Sigmoid colon (tissue), 4 donors: ENCODE data around the gene REC114.

Experiments used
- EP300 ChIP-seq, 4 donors: sonication (generic); formaldehyde crosslinking; IDR thresholded peaks; one replicate each; pipeline ENCODE4 v1.6.1; 2017; ENCODE audit warnings: antibody characterized with exemption in 4 of 4
- TF ChIP-seq, protein P1 (sequence below), 4 experiments: fragments of 450-650 bp in 3 of 4; fragments of 200-600 bp in 1 of 4; IDR thresholded peaks; one replicate each; pipeline ENCODE4 v1.5.1; 2016 to 2019; ENCODE audit warnings: antibody characterized with exemption in 4 of 4, mild to moderate bottlenecking in 3 of 4, moderate library complexity in 2 of 4

GRCh38 chr15:73568564-73569280, 125.8 kb downstream of the REC114 start:
- TF ChIP-seq, protein P1, sequence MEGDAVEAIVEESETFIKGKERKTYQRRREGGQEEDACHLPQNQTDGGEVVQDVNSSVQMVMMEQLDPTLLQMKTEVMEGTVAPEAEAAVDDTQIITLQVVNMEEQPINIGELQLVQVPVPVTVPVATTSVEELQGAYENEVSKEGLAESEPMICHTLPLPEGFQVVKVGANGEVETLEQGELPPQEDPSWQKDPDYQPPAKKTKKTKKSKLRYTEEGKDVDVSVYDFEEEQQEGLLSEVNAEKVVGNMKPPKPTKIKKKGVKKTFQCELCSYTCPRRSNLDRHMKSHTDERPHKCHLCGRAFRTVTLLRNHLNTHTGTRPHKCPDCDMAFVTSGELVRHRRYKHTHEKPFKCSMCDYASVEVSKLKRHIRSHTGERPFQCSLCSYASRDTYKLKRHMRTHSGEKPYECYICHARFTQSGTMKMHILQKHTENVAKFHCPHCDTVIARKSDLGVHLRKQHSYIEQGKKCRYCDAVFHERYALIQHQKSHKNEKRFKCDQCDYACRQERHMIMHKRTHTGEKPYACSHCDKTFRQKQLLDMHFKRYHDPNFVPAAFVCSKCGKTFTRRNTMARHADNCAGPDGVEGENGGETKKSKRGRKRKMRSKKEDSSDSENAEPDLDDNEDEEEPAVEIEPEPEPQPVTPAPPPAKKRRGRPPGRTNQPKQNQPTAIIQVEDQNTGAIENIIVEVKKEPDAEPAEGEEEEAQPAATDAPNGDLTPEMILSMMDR (IDR thresholded peaks at IDR 0.05), result no peak
- no peak for TF ChIP-seq EP300 (IDR thresholded peaks at IDR 0.05)
